CD4-positive, alpha-beta T cell treated with Interleukin-21 for 1 hour (primary cell): ENCODE measurements around the gene GIMAP6.
A peak's percentile ranks its signal among the peaks of the same experiment; 100 is the strongest.
"Not testable (repeated sequence)": the region's sequence is repeated elsewhere in the genome, so short reads cannot be mapped to it uniquely, and the experiment has no call there.

Source experiments
- DNase-seq: peaks from one replicate; pipeline ENCODE4 v3.0.0-alpha.2; 2020

The GIMAP6 gene

DNA sequence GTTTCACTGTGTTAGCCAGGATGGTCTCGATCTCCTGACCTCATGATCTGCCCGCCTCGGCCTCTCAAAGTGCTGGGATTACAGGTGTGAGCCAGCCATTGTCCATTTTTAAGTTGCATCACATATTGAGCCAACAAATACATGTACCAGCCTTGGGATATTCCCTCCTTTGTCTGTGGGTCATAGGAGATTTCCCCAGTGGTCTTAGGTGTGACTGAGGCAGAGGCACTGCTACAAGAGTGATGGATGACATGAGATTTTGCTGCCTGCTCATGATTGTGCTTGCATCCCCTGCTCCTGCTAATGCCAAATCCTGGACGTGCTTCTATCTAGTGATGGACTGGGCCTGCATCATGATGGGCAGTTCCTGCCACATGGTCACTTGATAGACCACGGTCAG is 10.7 kb upstream of the GIMAP6 start:
- DNase-seq: no peak

DNA sequence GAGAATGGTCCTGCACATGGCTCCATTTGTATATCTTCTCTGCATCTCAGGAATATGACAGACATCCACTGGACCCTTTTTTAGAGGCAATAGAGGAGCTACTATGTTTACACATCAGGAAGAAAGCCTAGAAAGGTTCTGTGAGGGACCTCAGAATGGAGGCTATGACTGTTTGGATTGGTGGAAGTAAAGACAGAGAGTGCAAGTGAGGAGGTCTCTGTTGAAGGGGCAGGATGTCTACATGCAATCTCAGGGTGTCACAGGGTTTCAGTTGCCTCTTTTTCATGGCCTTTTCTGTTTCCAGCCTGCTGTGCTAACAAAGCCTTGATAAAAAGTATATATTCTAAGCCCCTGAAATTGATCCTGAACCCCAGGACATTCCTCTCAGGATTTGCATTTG is 9.7 kb upstream of the GIMAP6 start:
- DNase-seq: no peak

DNA sequence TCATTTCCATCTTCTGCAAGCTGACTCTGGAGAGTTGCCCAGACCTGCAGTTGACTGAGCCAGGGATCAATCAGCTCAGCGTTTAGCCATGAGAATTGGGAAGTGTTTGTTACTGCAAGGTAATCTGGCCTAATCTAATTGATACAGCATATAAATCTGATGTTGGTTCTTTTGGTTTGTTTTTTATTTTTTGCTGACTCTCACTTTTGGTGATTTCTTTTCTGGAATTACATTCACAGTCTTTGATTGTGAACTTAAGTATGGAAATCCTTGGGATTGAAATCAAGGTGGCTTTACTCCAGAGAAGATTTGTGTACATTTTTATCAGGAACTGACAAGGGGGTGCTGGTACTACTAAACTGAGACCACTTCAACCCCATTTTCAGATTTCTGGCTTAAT is 1.7 kb upstream of the GIMAP6 start:
- no peak for DNase-seq

DNA sequence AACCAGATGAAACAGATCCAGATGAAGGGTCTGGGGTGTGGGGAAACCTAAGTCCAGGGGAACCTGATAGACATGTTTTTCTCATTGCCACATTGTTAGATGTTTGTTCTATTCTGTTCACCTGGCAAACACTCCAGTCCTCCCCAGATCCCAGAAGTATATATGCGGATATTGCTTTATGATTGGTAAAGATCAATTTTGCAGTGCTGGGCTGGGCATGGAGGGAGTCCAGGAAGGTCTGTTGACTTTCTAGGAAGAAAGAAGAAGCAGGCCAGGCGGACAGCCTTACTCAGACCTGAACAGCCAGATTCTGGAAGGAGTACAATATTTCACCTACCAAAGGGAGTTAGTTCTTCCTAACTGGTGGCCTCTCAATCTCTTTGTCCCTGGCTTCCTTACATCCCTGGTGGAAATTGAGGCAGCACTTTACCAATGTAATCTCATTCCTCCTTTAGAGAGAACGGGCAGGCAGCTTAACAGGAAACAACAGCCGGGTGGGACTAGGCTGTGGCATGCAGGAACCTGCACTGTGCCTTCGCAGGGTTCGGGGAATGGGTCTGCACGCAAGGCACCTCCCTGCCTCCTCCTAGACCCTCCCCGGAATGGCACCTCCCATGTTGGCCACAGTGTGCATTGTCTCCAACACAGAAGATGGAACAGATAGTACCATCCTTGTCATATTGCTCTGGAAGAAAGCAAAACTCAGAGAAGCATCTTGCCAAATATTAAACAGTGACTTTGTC is 930 bp downstream of the GIMAP6 start:
- peak; percentile 58 for DNase-seq

DNA sequence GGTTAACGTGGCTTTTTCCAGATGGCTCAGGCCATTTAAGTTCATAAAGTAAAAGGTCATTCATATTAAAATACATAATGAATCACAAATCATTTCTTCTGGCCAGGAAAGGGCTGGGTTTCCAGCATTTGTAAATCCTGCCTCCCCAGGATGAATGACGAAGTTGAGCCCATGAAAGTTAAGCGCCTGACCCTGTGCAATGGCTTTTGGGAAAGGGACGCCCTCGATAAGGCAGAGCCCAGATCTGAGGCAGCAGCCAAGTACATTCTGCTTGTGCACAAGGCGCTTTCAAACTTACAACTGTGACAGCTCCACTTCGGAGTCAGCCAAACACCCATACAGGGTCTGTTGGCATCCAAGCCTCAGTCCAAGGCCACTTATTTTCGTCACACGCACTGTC is 2.8 kb downstream of the GIMAP6 start:
- no peak for DNase-seq

DNA sequence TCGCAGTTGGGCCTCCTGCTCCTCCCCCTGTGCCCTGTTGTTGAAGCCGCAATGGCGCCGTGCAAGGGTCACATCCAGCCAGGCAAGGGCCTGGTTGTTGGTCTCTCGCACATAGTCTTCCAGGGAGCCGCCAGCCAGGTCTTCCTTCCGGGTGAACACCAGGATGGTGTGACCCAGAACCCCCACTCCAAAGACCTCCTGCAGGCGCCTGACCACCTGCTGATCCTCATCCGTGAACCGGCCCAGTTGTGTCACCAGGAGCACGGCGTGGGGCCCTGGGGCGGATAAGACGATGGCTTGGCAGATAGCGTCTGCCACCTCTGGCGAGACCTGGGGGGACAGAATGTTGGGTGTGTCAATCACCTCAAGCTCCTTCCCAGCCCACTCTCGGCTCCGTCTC is 4.2 kb downstream of the GIMAP6 start:
- DNase-seq: no peak

DNA sequence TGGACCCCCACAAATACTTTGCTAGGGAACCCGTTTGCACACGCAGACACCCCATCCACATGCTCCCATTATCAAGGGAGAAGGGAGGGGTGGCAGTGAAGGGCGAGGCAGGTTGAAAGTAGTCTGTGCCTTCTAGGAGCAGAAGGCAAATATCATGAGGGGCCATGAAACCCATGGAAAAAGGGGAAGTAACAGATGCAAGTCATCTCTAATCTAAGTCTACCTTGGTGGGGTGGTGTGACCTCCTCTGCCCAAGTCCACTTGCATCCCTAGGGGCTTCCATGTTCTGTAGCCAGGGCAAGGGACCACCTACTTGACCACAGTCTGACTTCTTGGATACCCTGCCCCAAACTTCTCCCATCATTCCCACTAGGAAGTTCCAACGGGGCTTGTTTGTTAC is 5.5 kb downstream of the GIMAP6 start:
- no peak for DNase-seq

DNA sequence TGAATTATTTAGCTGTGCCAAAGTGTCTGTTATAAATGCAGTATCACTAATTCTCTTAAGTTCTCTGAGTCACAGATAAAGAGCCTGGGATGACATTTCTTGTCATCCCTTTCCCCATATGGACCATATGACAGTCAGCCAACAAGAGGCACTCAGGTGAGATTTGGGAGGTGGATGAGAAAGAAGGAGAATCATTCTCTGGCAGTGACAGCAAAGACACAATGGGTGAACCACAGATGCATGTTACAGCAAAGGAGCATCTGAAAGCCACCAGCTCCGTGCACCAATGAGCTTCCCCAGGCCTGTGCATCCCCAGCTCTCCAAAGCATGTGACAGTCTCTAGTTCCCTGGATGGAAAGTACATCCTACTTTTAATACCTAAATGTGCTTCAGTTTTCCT is 10.8 kb downstream of the GIMAP6 start:
- no peak for DNase-seq

DNA sequence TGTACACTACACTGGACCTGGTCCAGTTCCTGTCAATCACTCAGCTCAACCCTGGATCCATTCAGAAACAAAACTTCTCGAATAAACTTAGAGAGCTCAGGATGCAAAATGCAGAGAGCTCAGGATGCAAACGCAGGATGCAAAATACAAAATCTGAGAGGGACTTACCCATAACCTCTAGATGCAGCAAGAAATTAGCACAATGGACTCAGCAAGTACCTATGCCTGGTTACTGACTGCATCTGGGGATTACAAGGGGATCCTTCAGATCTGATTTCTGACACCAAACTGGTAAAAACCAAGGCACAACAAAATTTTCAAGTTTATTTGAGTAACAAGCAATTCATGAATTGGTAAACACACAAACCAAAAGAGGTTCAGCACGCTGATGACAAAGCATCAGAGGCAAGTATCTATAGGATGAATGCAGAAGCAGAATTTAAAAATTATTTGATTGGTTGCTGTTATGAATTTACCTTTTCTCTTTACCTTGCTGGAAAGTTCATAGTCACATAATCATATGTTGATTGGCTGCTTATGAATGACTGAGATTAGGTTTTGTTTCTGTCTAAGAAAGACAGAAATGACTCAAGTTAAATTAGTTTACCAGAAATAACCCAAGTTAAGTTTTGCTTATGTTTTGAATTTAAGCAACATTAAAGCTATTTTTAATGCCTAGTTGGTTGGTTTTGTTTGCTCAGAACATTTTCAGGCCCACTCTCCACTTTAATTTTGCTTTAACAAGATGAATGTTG is 11.4 kb downstream of the GIMAP6 start:
- DNase-seq: no peak

DNA sequence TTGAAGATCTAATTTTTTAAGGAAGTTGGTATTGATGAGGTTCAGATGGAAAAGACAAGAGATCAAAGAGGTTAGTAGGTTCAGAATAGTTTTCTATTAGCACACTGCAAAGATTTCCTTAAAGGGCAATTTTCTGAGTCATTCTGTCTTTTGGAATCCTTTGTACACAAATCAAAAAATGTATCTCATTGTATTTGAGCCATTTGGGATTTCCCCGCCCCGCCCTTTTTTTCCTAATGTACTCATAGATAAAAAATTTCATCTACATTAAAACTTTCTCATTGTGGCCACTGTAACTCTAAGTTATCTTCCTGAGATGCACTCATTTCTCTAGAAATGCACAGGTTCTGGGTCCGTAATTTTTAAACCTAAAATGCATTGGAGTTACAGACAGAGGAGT is 12.1 kb downstream of the GIMAP6 start:
- DNase-seq: no peak

DNA sequence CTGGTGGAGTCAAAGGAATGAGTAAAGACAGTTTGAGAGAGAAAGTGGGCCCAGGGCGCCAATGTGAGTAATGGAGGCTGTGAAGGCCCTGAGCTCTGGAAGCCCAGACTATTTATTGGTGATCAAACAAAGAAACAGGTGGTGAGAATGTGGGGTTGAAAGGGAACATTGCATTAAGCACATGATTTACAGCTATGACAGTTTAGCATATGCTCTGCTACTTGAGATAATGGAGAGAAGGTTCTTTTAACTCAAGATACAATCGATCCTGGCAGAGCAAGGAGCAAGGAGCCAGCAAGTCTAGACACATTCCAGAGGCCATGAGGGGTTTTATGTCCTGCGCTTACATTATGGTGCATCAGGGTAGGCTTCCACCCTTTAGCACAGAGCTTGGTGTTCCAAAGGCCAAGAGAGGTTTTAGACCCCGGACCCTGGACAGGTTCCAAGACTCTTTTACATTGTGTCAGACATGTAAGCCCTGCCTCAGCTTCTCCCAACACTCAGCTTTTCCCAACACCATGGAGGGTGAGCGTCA is 16.9 kb downstream of the GIMAP6 start:
- DNase-seq: not testable (repeated sequence)

DNA sequence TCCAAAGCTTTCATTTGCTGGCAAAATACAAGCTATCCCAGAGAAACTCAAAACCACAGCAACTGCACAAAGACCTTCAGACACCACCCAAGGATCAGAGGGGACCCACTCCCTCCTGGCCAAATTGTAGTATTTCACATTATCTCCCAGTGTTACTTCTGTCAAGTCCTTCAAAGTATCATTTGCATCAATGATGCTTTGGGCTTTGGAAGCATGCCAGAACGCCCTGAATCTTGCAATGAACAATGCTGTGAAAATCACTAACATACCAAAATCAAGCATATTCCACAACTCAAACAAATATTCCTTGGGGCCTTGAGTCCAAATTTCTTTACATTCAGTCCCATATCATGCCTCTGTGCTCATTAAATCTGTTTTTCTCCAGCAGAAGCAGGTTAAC is 17.8 kb downstream of the GIMAP6 start:
- DNase-seq: not testable (repeated sequence)

DNA sequence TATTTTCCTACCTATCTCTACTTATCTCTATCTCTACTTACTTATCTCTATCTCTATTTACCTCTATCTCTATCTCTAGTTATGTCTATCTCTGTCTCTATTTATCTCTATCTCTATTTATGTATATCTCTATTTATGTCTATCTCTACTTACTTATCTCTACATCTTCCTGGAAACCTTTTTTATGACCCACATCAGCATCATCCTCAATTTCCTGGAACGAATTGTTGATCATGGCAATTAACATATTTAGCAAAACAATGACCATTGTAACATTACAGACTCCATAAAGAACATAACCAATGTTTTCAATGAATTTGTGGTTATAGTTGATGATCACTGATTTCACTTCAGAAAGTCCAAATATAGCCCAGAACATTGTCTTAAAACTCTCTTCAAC is 18.3 kb downstream of the GIMAP6 start:
- DNase-seq: no peak

DNA sequence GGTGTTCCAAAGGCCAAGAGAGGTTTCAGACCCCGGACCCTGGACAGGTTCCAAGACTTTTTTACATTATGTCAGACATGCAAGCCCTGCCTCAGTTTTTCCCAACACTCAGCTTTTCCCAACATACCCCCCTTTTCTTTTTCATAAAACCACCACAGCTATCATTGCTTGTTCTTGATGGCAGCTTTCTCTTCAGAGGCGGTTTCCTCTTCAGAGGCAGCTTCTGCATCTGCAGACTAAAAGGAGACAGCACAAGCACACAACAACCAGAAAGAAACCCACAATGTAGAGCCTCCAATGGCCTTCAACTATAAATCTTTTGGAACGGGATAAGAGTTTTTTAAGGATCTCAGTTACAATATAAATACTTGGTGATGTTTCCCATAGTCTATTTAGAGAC is 19.3 kb downstream of the GIMAP6 start:
- no peak for DNase-seq

DNA sequence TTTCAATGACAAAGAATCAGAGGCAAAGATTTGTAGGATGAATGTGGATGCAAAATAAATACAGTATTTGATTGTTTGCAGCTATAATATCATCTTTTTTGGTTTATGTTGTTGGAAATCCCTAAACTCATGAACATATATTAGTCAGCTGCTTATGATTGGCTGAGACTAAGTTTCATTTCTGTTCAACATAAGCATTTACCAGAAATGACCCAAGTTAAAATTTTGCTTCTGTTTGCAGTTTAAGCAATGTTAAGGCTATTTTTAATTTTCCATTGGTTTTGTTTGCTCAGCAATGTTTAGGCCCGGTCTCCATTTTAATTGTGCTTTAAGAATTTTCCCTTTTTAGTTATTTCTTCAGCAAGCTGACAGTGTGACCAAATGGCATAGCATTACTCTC is 22.0 kb downstream of the GIMAP6 start:
- no peak for DNase-seq

DNA sequence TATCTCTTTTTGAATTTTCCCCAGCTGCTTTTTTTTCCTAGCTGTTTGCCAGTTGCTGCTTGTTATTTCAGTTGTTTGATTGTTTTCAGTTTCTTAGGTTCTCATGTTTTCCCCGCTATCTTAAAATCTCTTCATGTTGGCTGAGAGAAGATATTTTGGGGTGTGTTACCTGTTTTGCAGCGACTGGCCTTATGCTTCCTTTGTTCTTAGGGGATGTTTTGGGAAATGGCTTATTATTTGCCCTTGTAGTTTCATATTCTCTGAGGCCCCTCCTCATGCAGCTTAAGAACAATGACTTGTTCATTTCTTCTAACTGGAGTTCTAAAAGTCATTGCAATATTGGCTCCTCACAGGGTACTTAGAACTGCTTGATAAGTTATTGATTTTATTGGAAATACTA is 28.6 kb downstream of the GIMAP6 start:
- DNase-seq: peak; percentile 51

DNA sequence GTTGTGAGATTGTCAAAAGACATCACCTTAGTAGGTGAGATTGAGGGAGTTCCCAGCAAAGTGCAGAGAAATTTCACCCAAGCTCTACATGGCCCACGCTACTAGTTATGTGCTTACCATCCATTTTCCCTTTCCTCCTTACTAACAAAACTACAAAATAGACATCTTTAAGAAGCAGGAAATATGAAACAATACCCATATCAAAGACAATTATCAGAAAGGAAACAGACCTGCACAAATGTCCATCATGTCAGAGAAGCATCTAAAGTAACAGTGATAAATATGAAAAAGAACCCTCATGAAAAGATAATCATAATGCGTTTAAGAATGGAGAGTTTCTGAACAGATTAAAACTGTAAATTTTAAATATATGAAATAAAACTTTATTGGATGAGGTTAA is 36.8 kb downstream of the GIMAP6 start:
- DNase-seq: no peak

DNA sequence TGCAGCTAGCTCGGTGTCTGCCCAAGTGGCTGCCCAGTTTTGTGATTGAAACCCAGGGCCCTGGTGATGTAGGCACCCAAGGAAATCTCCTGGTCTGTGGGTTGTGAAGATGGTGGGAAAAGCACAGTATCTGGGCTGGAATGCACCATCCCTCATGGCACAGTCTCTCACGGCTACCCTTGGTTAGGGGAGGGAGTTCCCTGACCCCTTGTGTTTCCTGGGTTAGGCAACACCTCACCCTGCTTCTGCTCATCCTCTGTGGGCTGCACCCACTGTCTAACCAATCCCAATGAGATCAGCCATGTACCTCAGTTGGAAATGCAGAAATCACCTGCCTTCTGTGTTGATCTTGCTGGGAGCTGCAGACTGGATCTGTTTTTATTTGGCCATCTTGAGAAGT is 37.4 kb downstream of the GIMAP6 start:
- no peak for DNase-seq

DNA sequence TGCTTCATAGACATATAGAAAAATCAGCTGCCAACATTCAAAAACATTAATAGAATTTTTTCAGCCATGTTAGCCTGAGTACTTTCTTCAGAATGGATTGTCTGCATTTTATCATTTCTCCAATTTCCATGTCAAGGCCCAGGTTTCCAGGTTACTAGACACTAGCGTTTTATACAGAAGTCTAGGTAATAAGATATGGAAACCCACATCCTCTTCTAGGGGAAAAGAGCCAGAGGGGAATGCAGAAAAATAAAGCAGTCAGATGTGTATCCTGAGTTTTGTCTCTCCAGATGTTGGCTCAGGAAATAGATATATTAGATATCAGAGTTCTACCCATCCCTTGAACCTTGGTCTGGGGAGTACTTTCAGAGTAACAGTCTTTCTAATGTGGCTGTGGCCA is 44.6 kb downstream of the GIMAP6 start:
- DNase-seq: no peak

DNA sequence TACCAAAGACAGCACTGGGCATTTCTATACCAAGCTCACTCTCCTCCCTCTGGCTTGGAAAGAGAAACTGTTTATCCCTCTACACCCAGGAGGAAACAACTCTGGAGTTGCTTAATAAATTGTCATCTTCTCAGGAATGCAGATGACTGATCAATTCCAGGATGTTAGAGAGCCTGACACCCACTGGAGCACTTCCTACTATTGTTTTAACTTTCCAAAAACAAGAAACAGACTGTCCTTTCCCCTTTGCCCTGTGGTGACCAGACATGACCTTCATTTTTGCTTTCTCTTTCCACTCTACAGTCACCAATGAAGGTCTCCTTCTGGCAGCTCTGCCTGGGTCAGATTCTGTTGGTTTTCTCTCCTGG is 45.4 kb downstream of the GIMAP6 start:
- no peak for DNase-seq

DNA sequence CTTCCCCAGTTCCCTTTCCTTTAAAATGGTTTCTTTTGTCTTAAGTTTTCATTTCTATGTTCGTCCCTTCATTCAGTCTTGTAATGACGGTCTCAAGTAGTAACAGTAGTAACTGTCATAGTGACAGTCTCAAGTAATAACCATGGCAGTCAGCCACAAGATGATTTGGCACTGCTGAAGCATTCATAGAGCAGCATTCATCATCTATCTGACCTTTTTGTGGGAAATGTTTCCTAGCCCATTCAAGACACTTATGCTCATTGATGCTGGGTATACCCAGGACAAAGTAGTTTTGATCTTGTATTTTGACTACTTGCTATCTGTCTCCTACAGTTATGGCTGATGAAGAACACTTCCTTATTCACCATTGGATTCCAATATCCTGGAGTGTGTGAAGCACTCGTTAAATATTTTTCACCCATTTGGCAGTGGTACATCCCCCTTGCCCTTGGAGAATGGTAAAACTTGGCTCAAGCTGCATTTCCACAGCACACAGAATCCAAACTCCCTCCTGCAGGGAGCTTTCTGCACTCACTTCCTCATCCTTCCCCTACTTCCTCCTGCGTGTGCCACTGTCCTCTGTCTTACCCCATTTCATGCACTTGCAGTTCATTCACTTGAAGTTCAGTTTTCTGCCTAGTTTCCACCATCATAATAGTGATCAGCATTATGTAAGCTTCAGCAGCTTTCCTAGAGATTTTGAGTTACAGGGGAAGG is 46.0 kb downstream of the GIMAP6 start:
- DNase-seq: no peak

DNA sequence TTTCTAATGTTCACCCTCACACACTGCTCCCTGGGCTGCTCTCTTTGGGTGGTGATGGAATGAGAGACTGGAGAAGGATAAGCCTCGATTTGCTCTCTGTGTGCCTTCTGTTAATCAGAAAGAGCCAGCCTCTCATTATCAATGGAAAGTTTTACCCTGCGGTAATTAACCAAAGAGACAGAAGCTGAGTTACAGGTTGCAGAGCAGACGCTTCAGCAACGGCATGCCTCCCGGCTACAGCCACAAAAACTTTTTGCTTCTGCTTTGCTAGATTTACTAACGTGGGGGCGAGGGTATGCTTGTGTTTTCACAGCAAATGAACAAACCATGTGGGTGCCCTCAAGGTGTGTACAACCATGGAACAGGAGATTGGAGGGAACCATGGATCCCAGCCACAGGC is 47.0 kb downstream of the GIMAP6 start:
- DNase-seq: no peak

DNA sequence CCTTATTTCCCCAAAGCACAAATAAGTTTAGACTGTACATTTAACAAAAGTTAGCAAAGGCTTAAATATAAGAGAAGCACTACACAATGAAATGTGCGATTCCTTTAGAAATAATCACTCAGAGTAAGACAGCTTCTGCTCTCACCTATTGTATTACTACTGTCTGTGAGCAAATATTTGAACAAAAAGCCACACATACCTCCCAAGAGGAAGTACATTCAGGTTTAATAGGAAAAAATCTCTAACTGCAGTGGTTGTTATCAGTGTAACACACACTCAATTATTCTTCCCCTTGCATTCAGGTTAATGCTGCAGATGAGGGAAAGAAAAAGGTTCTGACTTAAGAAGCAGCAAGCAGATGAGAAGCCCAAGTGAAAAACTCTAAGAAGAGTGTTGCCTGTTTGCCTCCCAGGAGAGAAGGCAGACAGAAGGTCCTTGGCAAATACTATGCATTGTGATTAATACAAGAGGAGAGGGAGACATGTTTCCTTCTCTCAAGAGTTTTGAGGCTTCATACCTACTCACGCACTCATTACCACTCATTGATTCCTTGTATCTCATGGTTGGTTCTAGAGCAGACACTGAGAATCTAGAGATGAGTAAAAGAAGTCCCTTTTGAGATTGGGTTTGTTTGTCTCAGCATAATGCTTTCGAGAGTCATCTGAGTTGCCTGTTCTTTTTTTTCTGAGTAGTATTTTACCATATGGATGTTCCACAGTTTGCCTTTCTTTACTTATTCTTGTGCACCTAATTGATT is 51.4 kb downstream of the GIMAP6 start:
- DNase-seq: no peak
